Measurements from ENCODE around the gene RTN4RL1.

The RTN4RL1 gene

GRCh38 chr17:1965556-1966273 lies 59.4 kb downstream of the RTN4RL1 start:
- Histone ChIP-seq H3K27ac (peak overlapping the region in 2 of 11 experiments; percentile 4 to 7; a peak in 1 of 22 replicates), H4K20me1 (peaks cover 0 to 7% (median 0%) of the 10 kb centered on the region in 11 experiments; a peak in 1 of 22 replicates), H3K9ac (no peak overlapping the region)

GRCh38 chr17:1963250-1963649 lies 61.9 kb downstream of the RTN4RL1 start:
- peak overlapping the region in 1 of 11 experiments; percentile 21; a peak in 1 of 22 replicates for H3K27ac ChIP-seq
- H3K27me3 ChIP-seq: no peaks in the 10 kb centered on the region
- H3K4me3 ChIP-seq: no peak overlapping the region
- no peak overlapping the region for H3K9ac ChIP-seq
- peaks cover 0 to 7% (median 0%) of the 10 kb centered on the region in 11 experiments; a peak in 1 of 22 replicates for H4K20me1 ChIP-seq
- no peaks in the 10 kb centered on the region for H3K36me3 ChIP-seq
- no peak overlapping the region for H3K4me2 ChIP-seq
- peaks cover 18 to 64% (median 56%) of the 10 kb centered on the region in 10 experiments for H3K4me1 ChIP-seq
- H3K9me3 ChIP-seq (replicated peaks in 1 of 11): no peaks in the 10 kb centered on the region
- no peak for TF ChIP-seq Cebpa-rat (IDR thresholded peaks at IDR 0.05)

More at GRCh38 chr17:1965556-1966273, 59.4 kb downstream of the RTN4RL1 start:
- no peak for TF ChIP-seq Cebpa-rat (IDR thresholded peaks at IDR 0.05)
- Histone ChIP-seq H3K27me3 (no peaks in the 10 kb centered on the region), H3K4me1 (peaks cover 9 to 50% (median 39%) of the 10 kb centered on the region in 10 experiments), H3K4me2 (peak overlapping the region in 4 of 11 experiments; percentile 38 to 62 (median 50); a peak in 3 of 22 replicates), H3K9me3 (replicated peaks in 1 of 11) (peaks cover 0 to 11% (median 0%) of the 10 kb centered on the region in 11 experiments; a peak in 7 of 22 replicates), H3K4me3 (no peak overlapping the region), H3K36me3 (0 out of 22 replicates have a peak, but pooled peaks cover 0 to 4% (median 0%) of the 10 kb centered on the region in 11 experiments)

- H3K9me3 ChIP-seq (replicated peaks in 1 of 11): no peaks in the 10 kb centered on the region
- H3K4me3 ChIP-seq: no peak overlapping the region
- no peaks in the 10 kb centered on the region for H3K27me3 ChIP-seq
- peak overlapping the region in 9 of 11 experiments; percentile 13 to 91 (median 68); a peak in 18 of 22 replicates for H3K4me2 ChIP-seq
- H3K4me1 ChIP-seq: peaks cover 12 to 63% (median 48%) of the 10 kb centered on the region in 10 experiments
- H3K36me3 ChIP-seq: no peaks in the 10 kb centered on the region
- H3K9ac ChIP-seq: peak overlapping the region in 4 of 11 experiments; percentile 11 to 50 (median 28); a peak in 5 of 22 replicates
- TF ChIP-seq Cebpa-rat (IDR thresholded peaks at IDR 0.05): no peak
- H4K20me1 ChIP-seq: no peaks in the 10 kb centered on the region; a peak in 1 of 22 replicates
- peak overlapping the region in 3 of 11 experiments; percentile 40 to 49 (median 42); a peak in 4 of 22 replicates for H3K27ac ChIP-seq
Measured at GRCh38 chr17:1961189-1961588, 63.9 kb downstream of the RTN4RL1 start.

GRCh38 chr17:1960545-1960912 lies 64.6 kb downstream of the RTN4RL1 start:
- H4K20me1 ChIP-seq: no peaks in the 10 kb centered on the region
- H3K4me3 ChIP-seq: no peak overlapping the region
- H3K36me3 ChIP-seq: no peaks in the 10 kb centered on the region
- peaks cover 12 to 60% (median 44%) of the 10 kb centered on the region in 10 experiments for H3K4me1 ChIP-seq
- H3K9ac ChIP-seq: peak overlapping the region in 3 of 11 experiments; percentile 26 to 50 (median 29); a peak in 3 of 22 replicates
- TF ChIP-seq Cebpa-rat (IDR thresholded peaks at IDR 0.05): no peak
- peak overlapping the region in 4 of 11 experiments; percentile 28 to 49 (median 41); a peak in 5 of 22 replicates for H3K27ac ChIP-seq
- no peaks in the 10 kb centered on the region for H3K9me3 ChIP-seq (replicated peaks in 1 of 11)
- no peaks in the 10 kb centered on the region for H3K27me3 ChIP-seq
- peak overlapping the region in 8 of 11 experiments; percentile 42 to 91 (median 69); a peak in 15 of 22 replicates for H3K4me2 ChIP-seq

GRCh38 chr17:1959871-1960544 lies 65.1 kb downstream of the RTN4RL1 start:
- peak overlapping the region in 2 of 11 experiments; percentile 36 to 66; a peak in 2 of 22 replicates for H3K9ac ChIP-seq
- H3K4me1 ChIP-seq: peaks cover 12 to 60% (median 44%) of the 10 kb centered on the region in 10 experiments
- no peaks in the 10 kb centered on the region for H3K27me3 ChIP-seq
- peak overlapping the region in 4 of 11 experiments; percentile 28 to 73 (median 71); a peak in 7 of 22 replicates for H3K27ac ChIP-seq
- no peaks in the 10 kb centered on the region for H3K36me3 ChIP-seq
- no peaks in the 10 kb centered on the region for H3K9me3 ChIP-seq (replicated peaks in 1 of 11)
- peak overlapping the region in 9 of 11 experiments; percentile 62 to 91 (median 84); a peak in 16 of 22 replicates for H3K4me2 ChIP-seq
- no peak for TF ChIP-seq Cebpa-rat (IDR thresholded peaks at IDR 0.05)
- no peaks in the 10 kb centered on the region for H4K20me1 ChIP-seq
- no peak overlapping the region for H3K4me3 ChIP-seq

- no peaks in the 10 kb centered on the region for H3K9me3 ChIP-seq (replicated peaks in 1 of 11)
- H3K27ac ChIP-seq: peak overlapping the region in 8 of 11 experiments; percentile 4 to 73 (median 58); a peak in 16 of 22 replicates
- H3K27me3 ChIP-seq: no peaks in the 10 kb centered on the region
- H3K4me2 ChIP-seq: peak overlapping the region; percentile 62 to 91 (median 81)
- H3K4me3 ChIP-seq: peak overlapping the region in 3 of 10 experiments; percentile 8 to 35 (median 21); a peak in 4 of 20 replicates
- H3K9ac ChIP-seq: peak overlapping the region in 8 of 11 experiments; percentile 8 to 68 (median 42); a peak in 13 of 22 replicates
- H3K36me3 ChIP-seq: no peaks in the 10 kb centered on the region
- TF ChIP-seq Cebpa-rat (IDR thresholded peaks at IDR 0.05): no peak; a peak in 1 of 22 replicates
- no peaks in the 10 kb centered on the region for H4K20me1 ChIP-seq
- H3K4me1 ChIP-seq: peaks cover 12 to 60% (median 44%) of the 10 kb centered on the region in 10 experiments
Measured at GRCh38 chr17:1958134-1958881, 66.8 kb downstream of the RTN4RL1 start.

GRCh38 chr17:1957037-1957436 lies 68.1 kb downstream of the RTN4RL1 start:
- no peak overlapping the region for H3K4me3 ChIP-seq
- peaks cover 0 to under 1% (median 0%) of the 10 kb centered on the region in 11 experiments; a peak in 1 of 22 replicates for H3K9me3 ChIP-seq (replicated peaks in 1 of 11)
- H3K4me2 ChIP-seq: peak overlapping the region in 7 of 11 experiments; percentile 1 to 91 (median 85); a peak in 11 of 22 replicates
- H3K36me3 ChIP-seq: no peaks in the 10 kb centered on the region
- no peaks in the 10 kb centered on the region for H4K20me1 ChIP-seq
- H3K9ac ChIP-seq: no peak overlapping the region
- H3K27ac ChIP-seq: peak overlapping the region in 3 of 11 experiments; percentile 35 to 71 (median 71); a peak in 3 of 22 replicates
- no peak for TF ChIP-seq Cebpa-rat (IDR thresholded peaks at IDR 0.05)
- H3K27me3 ChIP-seq: no peaks in the 10 kb centered on the region
- H3K4me1 ChIP-seq: peaks cover 12 to 58% (median 47%) of the 10 kb centered on the region in 10 experiments

- Histone ChIP-seq H3K9ac (no peak overlapping the region), H3K4me1 (peaks cover 12 to 60% (median 44%) of the 10 kb centered on the region in 10 experiments)
Measured at GRCh38 chr17:1956134-1956533, 69.0 kb downstream of the RTN4RL1 start.

More at GRCh38 chr17:1956134-1956533, 69.0 kb downstream of the RTN4RL1 start:
- Histone ChIP-seq H3K4me2 (no peak overlapping the region), H3K4me3 (no peak overlapping the region), H3K9me3 (replicated peaks in 1 of 11) (peaks cover 0 to 5% (median 0%) of the 10 kb centered on the region in 11 experiments; a peak in 1 of 22 replicates), H4K20me1 (no peaks in the 10 kb centered on the region), H3K27ac (no peak overlapping the region), H3K27me3 (no peaks in the 10 kb centered on the region), H3K36me3 (no peaks in the 10 kb centered on the region)
- TF ChIP-seq Cebpa-rat (IDR thresholded peaks at IDR 0.05): no peak

Data from BLaER1 treated with 17β-estradiol and CSF1 and Interleukin-3, amounts not matched to agents 10 nM and 100 nM (cell line).